Measurements from ENCODE around the gene ACE. TPM values are rescaled to one million over a fixed set of nuclear protein-coding genes. Genes with fewer than 3 reads are reported as not detected.

The ACE gene
- total RNA-seq, 1 donor from 2014 or later = 117 TPM

DNA sequence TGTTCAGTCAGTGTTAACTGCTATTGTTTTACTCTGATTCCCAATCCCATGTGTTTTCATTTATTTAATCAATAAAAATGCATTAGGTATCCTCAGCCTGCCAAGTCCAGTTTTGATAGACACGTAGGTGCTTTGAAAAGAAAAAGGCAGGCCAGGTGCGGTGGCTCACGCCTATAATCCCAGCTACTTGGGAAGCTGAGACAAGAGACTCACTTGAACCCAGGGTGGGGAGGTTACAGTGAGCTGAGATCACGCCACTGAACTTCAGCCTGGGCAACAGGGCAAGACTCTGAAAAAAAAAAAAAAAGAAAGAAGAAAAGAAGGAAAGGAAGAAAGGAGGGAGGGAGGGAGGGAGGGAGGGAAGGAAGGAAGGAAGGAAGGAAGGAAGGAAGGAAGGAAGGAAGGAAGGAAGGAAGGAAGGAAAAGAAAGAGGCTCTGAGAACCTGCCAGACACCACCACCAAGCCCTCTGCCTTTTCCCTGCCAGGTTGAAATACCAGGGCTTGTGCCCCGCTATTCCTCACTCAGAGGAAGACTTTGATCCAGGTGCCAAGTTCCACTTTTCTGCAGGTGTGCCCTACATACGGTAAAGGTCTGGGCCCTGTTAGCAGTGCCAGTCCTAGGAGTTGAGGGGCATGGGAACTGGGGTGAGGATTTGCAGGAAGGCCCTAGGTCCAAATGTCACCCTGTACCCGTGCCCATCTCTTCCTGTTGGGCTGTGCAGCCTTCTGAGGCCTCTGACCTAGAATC lies 36.2 kb downstream of the ACE start:
- no peak for DNase-seq (ENCODE audit: extremely low read depth, low read depth, low spot score)

DNA sequence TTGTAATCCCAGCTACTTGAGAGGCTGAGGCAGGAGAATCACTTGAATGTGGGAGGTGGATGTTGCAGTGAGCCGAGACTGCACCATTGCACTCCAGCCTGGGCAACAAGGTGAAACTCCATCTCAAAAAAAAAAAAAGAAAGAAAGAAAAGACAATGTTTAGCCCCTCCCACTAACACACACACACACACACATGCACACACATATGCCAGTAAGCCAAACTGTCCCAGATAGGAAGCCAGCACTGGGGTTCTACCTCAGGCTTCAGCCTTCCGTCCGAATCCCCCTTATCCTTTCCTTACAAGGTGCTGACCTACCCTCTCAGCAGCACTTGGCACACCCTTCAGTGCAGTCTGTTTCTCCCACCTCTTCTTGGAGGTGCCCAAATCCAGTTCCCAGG lies 37.6 kb downstream of the ACE start:
- no peak for DNase-seq (ENCODE audit: extremely low read depth, low read depth, low spot score)

DNA sequence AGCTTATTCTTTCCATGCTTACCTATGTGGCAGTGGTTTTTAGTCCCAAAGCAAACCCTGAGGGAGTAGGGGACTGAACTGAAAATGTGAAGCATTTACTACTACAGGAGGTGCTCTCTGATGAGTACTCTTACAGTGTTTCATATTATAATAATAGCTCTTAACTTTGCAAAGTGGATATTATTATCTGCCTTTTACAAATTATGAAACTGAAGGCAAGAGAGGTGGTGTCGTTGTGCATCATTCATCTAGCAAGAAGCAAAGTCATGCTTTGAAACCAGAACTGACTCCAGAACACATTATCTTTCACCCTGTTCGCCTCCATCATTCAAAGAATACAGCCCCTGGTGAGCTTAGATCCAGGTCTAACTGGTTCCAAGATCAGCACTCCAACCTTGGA lies 38.1 kb downstream of the ACE start:
- DNase-seq (ENCODE audit: extremely low read depth, low read depth, low spot score) = no peak

DNA sequence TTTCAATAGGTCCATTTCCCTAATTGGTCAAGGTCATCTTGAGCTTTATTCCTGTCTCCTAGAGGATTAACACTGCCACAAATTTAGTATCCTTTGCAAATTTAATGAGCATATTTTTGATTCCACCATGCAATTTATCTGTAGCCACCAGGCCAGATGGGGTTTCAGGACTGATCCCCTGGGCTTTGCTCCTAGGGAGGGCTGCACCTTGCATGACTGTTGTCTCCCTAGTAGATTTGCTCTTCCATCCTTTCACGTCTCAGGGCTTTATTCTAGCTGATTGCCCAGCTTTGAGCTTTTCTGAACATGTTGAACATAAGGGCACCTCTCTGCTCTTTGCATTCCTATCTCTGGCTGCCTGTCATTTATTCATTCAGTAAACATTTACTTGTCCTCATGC lies 38.6 kb downstream of the ACE start:
- no peak for DNase-seq (ENCODE audit: extremely low read depth, low read depth, low spot score)

DNA sequence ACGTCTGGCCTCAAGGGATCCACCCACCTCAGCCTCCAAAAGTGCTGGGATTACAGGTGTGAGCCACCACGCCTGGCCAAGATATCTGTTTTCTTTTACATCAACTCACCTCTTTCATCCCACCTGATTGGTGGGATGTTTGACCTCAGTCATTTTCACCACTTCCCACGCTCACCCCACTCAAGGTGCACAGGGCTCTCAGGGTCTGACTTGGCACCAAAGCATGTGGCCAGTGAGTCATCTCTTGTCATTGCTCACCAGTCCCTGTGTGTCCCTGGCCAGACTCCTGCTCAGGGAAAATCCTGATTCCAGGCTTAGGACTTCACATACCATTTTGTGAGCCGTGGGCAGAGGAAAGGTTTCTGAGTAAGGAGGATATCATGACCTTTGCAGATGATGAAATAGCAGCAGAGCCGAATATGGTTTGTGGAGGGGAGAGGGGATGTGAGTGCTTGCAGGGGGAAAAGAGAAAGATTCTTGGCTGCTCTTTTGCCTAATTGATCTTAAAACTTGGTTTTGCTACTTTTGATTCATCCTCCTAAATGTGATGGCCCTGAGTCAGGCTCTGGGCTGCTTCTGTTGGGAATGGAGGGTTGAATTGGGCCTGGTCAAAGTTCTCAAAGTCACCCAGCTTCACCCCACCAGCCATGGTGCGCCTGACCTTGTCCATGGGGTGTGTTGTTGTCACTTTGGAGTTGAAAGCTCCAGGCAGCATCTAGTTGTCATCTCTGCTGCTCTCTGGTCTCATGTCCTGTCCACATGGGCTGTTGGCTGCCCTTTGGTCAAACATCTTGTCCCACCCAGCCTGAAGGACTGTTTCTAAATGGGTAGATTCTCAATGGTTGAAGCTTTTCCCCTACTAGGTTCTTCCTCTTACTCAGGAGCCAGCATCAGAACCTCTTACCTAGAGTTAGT lies 40.3 kb downstream of the ACE start:
- no peak for DNase-seq (ENCODE audit: extremely low read depth, low read depth, low spot score)

DNA sequence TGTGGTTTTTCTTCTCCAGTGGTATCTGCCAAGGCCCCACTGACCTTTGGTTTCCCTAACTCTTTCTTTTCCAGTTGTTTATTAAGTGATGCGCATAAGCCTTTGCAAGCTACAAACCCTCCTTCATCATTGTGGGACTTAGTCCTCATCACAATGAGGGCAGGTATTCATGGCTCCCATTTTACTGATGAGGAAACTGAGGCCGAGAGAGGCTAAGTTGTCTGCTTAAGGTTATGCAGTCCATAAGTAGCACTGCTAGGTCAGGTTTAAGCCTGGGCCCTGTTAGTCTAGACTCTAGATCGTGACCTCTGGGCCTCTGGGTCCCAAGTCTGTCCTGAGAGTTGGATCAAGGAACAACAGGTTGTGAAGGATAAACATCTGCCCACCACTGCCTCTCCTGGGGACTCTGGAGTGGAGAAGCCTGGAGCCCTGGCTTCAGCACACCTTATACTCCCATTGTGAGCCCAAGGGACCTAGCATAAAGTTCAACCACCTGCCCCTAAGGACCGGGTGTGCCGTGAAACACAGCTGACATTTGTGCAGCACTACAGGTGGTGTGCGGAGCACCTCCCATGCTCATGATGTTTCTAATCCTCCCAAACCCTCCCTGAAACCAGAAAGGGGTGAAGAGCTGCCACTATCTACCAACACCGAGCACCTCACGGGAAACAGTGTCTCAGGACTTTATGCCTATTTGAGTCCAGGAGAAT lies 41.1 kb downstream of the ACE start:
- no peak for DNase-seq (ENCODE audit: extremely low read depth, low read depth, low spot score)

DNA sequence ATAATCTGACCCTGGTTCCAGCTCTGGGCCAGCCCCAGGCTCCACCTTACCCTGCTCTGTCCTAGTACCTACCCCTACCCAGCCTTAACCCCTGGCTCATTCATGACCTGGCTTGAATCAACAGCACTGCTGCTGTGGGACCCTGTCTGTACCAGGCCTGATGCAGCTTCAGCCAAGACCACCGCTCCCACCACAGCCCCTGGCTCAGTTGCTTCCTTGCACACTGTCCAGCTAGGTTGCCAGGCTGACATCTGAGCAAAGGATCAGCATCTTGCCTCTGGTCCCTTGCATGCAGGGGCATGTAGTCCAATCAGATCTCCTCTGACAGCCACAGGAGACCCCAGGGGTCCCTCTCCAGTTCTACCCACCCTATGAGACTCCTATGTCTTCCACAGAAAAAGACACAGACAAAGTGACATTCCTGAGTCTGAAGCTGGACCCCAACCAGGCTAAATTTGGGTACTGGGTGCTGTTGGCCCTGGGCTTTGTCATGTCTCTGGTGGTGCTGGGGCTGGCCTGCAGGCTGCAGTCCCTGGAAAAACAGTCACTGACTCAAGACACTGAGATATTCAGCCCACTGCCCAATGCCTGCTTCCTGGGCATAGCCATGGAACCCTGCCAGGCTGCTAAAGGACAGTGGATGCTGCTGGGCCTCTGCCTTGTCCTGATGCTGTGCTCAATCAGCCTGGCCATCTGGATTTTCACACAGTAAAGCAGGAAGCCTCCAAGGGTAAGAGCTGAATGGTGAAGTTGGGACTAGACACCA lies 42.4 kb downstream of the ACE start:
- no peak for DNase-seq (ENCODE audit: extremely low read depth, low read depth, low spot score)

DNA sequence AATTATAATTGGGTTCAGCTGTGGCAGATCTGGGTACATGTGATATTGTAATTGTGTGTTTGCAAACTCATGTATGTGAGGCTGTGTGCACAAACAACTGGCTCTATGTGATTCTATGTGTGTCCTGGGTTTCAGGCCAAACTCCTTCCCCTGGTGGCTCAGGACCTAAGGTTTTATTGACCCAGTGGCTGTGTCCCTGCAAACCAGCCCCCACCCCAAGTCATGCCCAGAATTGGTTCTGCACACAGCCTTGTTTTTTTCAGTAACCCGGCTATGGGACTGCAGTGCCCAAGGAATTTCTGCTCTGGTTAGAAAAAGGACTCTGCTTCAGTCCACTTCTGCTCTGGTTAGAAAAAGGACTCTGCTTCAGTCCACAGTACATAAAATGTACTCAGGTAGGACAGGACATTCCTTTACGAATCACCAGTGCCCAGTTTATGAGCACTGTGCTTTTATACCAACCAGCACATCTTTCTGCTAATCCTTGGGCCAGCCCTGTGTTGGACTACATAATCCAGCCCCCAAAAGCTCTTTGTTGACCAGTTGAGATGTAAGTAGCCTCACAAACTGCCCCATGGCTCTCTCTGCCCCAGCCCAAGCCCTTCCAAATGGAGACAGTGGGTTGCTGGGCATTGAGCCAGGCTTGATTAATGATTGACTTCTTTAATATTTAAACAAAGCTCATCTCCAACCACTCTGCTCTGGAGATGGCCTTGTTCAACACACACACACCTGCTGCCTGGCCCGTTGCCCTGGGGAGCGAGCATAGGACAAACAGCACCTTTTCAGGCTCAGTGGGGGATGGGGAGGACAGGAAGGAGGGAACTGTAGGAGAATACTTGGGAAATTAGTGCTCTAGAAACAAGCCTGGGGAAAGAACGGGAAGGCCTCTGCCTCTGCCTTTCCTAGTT lies 43.4 kb downstream of the ACE start:
- no peak for DNase-seq (ENCODE audit: extremely low read depth, low read depth, low spot score)

DNA sequence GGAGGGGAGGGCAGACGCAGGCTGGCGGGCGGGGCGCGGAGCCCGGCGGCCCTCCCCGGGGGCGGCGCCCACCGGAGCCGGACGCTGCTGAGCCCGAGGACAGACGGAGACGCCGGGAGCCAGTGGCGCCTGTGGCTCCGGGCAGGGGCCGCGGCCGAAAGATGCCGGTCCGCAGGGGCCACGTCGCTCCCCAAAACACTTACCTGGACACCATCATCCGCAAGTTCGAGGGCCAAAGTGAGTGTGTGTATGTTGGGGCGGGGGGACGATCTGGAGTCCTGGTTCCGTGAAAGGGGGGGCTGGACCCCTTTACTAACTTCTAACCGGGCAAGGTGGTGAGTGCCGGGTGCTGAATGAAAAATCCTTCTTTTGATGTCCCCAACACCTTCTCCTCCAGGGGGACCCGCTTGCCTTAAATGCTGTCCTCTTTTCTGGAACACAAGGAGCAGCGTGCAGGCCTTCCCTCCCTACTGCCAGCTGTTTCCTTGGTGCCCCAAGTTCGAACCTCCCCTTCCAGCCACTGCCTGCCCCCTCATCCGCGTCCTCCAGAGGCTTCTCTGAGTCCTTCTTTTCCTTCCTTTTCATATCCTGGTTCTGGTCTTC lies 46.5 kb downstream of the ACE start, which contains the start of gene KCNH6:
Gene KCNH6 (plus strand): TSS at position 106 of the 603 bp plus-strand sequence. CDS start 56 bp downstream, at position 162.
- no peak for DNase-seq (ENCODE audit: extremely low read depth, low read depth, low spot score)

DNA sequence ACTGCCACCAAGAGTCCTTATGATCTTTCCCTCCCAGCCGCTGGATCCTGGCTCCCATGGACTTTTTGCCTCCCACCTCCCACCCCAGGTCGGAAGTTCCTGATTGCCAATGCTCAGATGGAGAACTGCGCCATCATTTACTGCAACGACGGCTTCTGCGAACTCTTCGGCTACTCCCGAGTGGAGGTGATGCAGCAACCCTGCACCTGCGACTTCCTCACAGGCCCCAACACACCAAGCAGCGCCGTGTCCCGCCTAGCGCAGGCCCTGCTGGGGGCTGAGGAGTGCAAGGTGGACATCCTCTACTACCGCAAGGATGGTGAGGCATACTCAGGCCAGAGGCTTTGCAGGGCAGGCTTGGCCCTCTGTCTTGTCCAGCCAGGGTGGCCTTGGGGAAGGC lies 47.2 kb downstream of the ACE start:
- DNase-seq (ENCODE audit: extremely low read depth, low read depth, low spot score) = no peak

DNA sequence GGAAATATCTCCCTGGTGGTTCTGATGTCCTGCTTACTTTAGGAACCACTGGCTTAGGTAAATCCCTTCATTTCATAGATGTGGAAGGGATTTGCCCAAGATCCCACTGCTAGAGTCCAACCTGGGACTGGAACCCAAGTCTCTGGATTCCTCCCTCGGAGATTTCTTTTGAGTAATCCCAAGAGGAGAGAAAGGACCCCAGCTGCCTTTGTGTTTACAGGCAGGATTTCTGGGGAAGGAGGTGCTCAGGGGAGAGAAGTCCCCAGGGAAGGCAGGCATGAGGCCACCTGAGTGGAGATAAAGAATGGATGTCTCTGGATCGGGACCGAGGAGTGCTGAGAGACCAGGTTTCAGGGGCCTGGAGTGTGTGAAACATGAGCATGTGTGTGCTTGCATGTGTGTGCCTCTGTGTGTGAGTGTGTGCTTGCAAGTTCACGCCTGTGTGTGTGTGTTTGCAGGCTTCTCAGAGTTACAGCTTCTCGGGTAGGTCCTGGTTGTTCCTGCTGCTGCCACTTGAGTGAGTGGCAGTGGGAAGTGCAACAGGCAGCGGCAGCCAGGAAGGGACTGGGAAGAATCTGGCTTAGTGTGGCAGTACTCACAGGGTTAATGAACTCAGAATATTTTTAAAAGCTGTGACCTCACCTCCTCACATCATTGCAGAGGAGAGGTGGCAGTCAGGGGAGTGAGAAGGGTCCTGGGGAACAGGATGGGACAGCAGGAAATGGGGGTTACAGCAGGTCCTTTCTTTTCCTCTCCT lies 48.5 kb downstream of the ACE start:
- DNase-seq (ENCODE audit: extremely low read depth, low read depth, low spot score) = no peak

DNA sequence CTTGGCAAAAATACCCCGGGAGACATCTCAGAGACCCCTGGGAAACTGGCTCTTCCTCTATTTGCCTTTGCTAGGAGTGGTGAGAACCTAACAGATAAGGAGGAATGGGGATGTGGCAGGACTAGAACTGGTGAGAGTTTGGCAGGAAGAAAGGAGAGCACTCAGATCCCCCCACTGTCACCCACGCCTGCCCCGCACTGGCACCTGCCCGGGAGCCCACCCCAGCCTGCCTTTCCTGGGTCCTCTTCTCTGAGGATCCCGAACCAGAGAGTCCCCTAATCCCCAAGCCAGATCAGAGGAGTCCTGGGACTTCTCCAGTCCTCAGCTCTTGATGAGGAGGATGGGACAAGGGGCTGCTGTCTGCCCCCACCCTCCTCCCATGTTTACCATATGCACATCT lies 50.0 kb downstream of the ACE start:
- no peak for DNase-seq (ENCODE audit: extremely low read depth, low read depth, low spot score)

DNA sequence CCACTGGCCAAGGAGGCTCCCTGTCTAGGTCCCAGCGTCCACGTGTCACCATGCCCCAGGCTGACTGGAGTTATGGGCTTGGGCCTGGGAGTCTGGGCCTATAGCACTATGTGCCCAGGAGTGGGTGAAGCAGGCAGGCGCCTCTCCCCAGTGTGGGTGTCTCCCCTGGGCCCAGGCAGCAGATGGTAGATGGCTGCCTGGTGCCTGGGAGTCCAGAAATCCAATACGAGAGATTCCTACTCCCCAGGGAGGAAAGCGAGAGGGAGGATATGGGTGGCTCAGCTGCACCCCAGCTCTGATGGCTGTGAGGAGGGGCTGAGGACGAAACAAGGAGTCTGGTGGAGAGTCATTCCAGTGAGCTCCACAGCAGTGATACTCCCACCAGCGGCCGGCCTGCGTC lies 51.3 kb downstream of the ACE start:
- DNase-seq (ENCODE audit: extremely low read depth, low read depth, low spot score) = no peak

DNA sequence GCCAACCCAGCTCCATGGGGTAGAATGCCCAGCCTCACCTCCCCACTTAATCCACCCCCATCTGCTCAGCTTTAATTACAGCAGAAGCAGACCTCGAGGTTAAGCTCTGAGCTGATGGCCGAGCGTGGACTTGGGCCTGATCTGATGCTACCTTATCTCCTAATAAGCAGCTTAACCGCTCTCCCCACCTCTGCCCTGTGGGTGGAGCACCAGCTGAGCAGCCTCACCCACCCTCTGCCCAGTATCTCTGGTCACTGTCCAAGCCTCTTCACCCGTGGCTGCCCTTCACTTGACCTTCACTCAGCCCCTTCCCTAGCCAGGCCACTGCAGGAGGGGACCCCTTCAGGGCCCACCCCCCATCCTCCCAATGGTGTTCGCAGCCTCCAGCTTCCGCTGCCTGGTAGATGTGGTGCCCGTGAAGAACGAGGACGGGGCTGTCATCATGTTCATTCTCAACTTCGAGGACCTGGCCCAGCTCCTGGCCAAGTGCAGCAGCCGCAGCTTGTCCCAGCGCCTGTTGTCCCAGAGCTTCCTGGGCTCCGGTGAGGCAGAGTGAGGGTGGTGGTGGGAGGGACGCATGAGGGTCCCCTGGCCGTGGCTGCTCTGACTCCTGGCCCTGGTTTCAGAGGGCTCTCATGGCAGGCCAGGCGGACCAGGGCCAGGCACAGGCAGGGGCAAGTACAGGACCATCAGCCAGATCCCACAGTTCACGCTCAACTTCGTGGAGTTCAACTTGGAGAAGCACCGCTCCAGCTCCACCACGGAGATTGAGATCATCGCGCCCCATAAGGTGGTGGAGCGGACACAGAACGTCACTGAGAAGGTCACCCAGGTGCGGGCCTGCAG lies 53.1 kb downstream of the ACE start:
- no peak for DNase-seq (ENCODE audit: extremely low read depth, low read depth, low spot score)

DNA sequence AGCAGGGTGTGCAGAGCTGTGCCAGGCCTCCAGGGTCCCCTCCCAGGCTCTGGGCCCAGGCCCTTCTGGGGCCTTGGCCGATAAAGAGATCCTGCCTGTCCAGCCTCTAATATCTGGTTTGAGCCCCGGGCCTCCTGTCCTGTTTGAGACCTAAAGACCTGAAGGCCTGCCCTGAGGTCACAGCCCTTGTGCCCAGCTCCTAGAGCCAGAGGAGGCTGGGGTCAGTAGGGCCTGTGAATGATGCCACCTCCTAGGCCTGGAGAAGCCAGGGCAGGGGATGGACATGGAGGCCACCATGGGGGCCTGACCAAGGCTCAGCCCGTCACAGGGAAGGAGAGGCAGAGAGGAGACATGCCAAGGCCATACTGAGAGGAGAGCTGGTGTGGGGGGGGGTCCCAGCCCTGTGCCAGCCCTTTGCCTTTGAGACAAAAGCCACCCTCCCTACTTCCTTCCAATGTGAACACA lies 53.7 kb downstream of the ACE start:
- no peak for DNase-seq (ENCODE audit: extremely low read depth, low read depth, low spot score)

DNA sequence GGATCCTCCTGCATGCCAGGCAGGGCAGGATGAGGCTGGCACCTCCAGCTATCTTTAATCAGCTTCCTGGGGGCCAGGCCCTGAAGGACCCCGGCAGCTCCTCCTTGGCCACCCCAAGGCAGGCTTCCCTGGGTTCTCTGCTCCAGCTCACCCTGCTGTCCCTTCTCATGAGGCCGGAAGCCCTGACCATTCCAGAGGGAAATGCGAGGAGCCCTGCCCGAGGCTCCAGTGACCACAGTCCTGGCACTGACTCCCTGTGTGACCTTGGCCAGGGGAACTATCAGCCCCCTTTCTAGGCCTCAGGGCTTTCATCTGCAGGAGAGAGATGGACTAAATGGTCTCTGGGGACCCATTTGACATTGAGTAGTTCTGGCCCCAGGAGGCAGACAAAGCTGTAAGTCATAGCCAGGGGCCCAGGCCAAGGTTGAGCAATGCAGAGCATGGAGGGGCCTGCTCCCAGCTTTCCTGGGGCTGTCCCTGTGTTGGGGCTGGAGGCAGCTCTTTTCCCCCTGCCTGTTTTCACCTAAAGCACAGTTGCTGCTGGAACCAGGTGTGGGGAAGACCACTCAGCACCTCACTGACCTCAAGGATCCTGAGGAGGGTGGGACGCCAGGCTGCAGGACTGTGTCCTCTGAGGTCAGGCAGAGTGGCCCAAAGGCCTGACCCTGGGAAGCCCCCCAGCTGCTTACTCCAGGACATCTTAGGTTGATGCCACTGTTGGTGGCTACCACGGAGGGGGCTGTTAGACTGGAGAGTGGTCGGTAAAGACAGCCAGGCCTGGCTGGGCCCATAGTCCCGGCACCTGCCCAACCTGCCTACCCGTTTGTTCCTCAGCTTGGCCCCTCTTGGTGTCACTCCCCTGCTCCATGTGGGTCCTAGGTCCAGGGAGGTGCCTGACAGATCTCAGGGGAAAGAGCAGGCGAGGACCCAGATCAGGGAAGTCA lies 54.4 kb downstream of the ACE start:
- DNase-seq (ENCODE audit: extremely low read depth, low read depth, low spot score) = no peak
